ENCODE measurements around the gene PCDHB1. TPM values are rescaled to one million over a fixed set of nuclear protein-coding genes. Genes with fewer than 3 reads are reported as not detected.

Gene PCDHB1
- total and polyA plus RNA-seq, 2 experiments from 2014 or later: 0.03 to 0.05 TPM

DNA sequence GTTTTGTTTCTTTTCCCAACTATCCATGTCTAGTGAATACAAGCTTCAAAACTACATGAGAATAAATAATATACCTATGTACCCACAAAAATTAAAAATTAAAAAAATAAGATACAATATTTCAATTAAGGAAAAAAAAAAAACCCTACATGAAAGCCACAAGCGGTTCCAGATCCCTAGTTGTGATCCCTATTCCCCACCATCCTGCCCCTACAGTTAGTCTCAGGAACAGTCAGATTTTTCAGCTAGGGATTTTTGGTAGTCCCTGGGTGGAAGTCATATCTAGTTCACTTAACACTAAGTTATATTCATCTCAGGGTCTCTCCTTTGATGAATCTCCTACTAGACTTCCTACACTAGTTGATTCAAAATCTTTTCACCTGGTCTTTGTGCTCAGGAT, 18.5 kb upstream of the PCDHB1 start (continued):
- TF ChIP-seq, protein P1, sequence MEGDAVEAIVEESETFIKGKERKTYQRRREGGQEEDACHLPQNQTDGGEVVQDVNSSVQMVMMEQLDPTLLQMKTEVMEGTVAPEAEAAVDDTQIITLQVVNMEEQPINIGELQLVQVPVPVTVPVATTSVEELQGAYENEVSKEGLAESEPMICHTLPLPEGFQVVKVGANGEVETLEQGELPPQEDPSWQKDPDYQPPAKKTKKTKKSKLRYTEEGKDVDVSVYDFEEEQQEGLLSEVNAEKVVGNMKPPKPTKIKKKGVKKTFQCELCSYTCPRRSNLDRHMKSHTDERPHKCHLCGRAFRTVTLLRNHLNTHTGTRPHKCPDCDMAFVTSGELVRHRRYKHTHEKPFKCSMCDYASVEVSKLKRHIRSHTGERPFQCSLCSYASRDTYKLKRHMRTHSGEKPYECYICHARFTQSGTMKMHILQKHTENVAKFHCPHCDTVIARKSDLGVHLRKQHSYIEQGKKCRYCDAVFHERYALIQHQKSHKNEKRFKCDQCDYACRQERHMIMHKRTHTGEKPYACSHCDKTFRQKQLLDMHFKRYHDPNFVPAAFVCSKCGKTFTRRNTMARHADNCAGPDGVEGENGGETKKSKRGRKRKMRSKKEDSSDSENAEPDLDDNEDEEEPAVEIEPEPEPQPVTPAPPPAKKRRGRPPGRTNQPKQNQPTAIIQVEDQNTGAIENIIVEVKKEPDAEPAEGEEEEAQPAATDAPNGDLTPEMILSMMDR (conservative IDR thresholded peaks at IDR 0.05; ENCODE audit: low read depth in 2 of 2): peak; percentile 18 to 19; a peak in 2 of 4 replicates
- no peak for TF ChIP-seq ZNF331 (CRISPR knock-in tag; IDR thresholded peaks at IDR 0.05; ENCODE audit: low read depth)
- TF ChIP-seq, protein P2, sequence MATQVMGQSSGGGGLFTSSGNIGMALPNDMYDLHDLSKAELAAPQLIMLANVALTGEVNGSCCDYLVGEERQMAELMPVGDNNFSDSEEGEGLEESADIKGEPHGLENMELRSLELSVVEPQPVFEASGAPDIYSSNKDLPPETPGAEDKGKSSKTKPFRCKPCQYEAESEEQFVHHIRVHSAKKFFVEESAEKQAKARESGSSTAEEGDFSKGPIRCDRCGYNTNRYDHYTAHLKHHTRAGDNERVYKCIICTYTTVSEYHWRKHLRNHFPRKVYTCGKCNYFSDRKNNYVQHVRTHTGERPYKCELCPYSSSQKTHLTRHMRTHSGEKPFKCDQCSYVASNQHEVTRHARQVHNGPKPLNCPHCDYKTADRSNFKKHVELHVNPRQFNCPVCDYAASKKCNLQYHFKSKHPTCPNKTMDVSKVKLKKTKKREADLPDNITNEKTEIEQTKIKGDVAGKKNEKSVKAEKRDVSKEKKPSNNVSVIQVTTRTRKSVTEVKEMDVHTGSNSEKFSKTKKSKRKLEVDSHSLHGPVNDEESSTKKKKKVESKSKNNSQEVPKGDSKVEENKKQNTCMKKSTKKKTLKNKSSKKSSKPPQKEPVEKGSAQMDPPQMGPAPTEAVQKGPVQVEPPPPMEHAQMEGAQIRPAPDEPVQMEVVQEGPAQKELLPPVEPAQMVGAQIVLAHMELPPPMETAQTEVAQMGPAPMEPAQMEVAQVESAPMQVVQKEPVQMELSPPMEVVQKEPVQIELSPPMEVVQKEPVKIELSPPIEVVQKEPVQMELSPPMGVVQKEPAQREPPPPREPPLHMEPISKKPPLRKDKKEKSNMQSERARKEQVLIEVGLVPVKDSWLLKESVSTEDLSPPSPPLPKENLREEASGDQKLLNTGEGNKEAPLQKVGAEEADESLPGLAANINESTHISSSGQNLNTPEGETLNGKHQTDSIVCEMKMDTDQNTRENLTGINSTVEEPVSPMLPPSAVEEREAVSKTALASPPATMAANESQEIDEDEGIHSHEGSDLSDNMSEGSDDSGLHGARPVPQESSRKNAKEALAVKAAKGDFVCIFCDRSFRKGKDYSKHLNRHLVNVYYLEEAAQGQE (IDR thresholded peaks at IDR 0.05; ENCODE audit: unreplicated experiment): no peak

DNA sequence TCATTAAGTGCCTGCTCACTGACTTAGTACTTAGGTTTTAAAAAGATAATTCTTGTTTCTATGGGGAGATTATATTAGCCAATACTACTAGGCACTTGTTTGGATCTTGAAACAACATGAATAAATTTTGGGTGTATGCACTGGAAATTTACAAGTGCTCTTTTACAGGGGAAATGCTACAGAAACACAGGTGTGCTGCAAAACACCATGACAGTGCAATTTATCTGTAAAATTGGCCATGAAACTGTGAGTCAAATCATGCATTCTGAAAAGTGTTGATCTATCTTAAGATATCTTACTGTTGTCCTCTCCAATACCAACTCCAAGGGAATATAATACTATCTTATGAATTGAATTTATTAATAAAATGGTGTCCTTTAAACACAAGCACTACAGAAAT, 12.1 kb upstream of the PCDHB1 start:
- peak overlapping the region; percentile 80 for H3K4me2 ChIP-seq
- no peak for TF ChIP-seq EZH2phosphoT487 (IDR thresholded peaks at IDR 0.05; ENCODE audit: unreplicated experiment)
- no peak for TF ChIP-seq POLR2AphosphoS5 (IDR thresholded peaks at IDR 0.05; ENCODE audit: low read depth)
- TF ChIP-seq ZNF114 (CRISPR knock-in tag; IDR thresholded peaks at IDR 0.05): no peak
- no peak for TF ChIP-seq ZNF331 (CRISPR knock-in tag; IDR thresholded peaks at IDR 0.05; ENCODE audit: low read depth)
- TF ChIP-seq, protein P3, sequence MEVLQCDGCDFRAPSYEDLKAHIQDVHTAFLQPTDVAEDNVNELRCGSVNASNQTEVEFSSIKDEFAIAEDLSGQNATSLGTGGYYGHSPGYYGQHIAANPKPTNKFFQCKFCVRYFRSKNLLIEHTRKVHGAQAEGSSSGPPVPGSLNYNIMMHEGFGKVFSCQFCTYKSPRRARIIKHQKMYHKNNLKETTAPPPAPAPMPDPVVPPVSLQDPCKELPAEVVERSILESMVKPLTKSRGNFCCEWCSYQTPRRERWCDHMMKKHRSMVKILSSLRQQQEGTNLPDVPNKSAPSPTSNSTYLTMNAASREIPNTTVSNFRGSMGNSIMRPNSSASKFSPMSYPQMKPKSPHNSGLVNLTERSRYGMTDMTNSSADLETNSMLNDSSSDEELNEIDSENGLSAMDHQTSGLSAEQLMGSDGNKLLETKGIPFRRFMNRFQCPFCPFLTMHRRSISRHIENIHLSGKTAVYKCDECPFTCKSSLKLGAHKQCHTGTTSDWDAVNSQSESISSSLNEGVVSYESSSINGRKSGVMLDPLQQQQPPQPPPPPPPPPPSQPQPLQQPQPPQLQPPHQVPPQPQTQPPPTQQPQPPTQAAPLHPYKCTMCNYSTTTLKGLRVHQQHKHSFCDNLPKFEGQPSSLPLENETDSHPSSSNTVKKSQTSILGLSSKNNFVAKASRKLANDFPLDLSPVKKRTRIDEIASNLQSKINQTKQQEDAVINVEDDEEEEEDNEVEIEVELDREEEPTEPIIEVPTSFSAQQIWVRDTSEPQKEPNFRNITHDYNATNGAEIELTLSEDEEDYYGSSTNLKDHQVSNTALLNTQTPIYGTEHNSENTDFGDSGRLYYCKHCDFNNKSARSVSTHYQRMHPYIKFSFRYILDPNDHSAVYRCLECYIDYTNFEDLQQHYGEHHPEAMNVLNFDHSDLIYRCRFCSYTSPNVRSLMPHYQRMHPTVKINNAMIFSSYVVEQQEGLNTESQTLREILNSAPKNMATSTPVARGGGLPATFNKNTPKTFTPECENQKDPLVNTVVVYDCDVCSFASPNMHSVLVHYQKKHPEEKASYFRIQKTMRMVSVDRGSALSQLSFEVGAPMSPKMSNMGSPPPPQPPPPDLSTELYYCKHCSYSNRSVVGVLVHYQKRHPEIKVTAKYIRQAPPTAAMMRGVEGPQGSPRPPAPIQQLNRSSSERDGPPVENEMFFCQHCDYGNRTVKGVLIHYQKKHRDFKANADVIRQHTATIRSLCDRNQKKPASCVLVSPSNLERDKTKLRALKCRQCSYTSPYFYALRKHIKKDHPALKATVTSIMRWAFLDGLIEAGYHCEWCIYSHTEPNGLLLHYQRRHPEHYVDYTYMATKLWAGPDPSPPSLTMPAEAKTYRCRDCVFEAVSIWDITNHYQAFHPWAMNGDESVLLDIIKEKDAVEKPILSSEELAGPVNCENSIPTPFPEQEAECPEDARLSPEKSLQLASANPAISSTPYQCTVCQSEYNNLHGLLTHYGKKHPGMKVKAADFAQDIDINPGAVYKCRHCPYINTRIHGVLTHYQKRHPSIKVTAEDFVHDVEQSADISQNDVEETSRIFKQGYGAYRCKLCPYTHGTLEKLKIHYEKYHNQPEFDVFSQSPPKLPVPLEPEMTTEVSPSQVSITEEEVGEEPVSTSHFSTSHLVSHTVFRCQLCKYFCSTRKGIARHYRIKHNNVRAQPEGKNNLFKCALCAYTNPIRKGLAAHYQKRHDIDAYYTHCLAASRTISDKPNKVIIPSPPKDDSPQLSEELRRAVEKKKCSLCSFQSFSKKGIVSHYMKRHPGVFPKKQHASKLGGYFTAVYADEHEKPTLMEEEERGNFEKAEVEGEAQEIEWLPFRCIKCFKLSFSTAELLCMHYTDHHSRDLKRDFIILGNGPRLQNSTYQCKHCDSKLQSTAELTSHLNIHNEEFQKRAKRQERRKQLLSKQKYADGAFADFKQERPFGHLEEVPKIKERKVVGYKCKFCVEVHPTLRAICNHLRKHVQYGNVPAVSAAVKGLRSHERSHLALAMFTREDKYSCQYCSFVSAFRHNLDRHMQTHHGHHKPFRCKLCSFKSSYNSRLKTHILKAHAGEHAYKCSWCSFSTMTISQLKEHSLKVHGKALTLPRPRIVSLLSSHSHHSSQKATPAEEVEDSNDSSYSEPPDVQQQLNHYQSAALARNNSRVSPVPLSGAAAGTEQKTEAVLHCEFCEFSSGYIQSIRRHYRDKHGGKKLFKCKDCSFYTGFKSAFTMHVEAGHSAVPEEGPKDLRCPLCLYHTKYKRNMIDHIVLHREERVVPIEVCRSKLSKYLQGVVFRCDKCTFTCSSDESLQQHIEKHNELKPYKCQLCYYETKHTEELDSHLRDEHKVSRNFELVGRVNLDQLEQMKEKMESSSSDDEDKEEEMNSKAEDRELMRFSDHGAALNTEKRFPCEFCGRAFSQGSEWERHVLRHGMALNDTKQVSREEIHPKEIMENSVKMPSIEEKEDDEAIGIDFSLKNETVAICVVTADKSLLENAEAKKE (CRISPR knock-in tag; IDR thresholded peaks at IDR 0.05): no peak
- TF ChIP-seq, protein P2 (IDR thresholded peaks at IDR 0.05; ENCODE audit: unreplicated experiment): no peak
- TF ChIP-seq STAT1 (IDR thresholded peaks at IDR 0.05; ENCODE audit: unreplicated experiment): no peak
- TF ChIP-seq NANOG (IDR thresholded peaks at IDR 0.05; ENCODE audit: borderline replicate concordance): no peak

More for the DNA sequence above, 12.1 kb upstream of the PCDHB1 start:
- Histone ChIP-seq H3K4me3 (peak overlapping the region; percentile 63; the same call in 1 of the 2 replicates), H3K9me2 (ENCODE audit: insufficient read depth) (no peaks in the 10 kb centered on the region), H4K20me1 (replicated peaks; ENCODE audit: insufficient read depth) (no peaks in the 10 kb centered on the region), H3K79me2 (replicated peaks; ENCODE audit: insufficient read depth) (no peaks in the 10 kb centered on the region), H3K4me1 (ENCODE audit: insufficient read depth) (peaks cover 25% of the 10 kb centered on the region), H3K27ac (ENCODE audit: low read depth) (no peak overlapping the region), H3F3A (replicated peaks; ENCODE audit: low read depth) (no peaks in the 10 kb centered on the region), H2AFZ (no peak overlapping the region), H3K36me3 (ENCODE audit: insufficient read depth) (no peaks in the 10 kb centered on the region), H3K27me3 (ENCODE audit: insufficient read depth) (no peaks in the 10 kb centered on the region)
- DNase-seq (ENCODE audit: low spot score) (no peak), ATAC-seq (no peak)
- Mint-ChIP-seq H3K4me3 (no peak overlapping the region; the same call in 1 of the 3 replicates), H3K36me3 (ENCODE audit: low read depth) (no peaks in the 10 kb centered on the region), H3K27me3 (ENCODE audit: insufficient read depth, low read depth, poor library complexity) (no peaks in the 10 kb centered on the region), H3K4me1 (peaks cover 18% of the 10 kb centered on the region), H3K27ac (peak overlapping the region; percentile 55; the same call in 1 of the 2 replicates), H3K9me3 (no peaks in the 10 kb centered on the region)
